RKO (cell line): ENCODE measurements around the gene PSTK.
A peak's percentile ranks its signal among the peaks of the same experiment; 100 is the strongest.

Source experiments
- DNase-seq: peaks from one replicate; pipeline ENCODE4 v3.0.0-alpha.2; 2016; ENCODE audit warnings: low spot score

PSTK gene

DNA sequence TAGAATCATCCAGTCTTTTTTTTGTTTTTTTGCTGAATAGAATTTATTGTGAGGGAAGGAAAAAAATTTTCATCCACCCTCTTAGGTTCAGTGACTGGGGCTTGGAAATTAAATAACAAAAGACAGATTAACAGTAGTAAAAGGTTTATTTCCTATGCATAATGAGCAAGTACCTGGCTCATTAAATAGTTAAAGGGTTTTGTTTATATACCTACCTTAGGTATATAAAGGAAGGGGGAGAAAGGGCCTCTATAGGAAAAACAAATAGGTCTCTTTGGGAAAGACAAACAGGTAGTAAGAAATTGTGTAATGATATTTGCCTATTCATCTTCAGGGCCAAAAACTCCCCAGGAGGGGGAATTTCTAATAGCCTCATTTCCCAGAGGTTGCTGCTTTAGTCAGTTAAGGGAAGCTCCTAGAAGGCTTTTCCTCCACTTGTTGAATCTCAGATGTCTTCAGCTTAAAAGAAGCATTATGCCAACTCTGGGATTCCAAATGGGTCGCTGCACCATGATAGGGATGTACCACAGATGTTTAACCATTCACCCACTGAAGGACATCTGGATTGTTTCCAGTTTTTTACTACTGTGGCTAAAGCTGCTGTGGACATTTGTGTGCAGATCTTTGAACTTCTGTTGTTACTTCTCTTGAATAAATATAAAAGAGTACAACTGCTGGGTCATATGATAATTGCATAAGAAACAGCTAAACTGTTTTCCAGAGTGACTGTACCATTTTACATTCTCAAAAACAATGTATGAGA is 39.9 kb downstream of the PSTK start:
- no peak for DNase-seq

DNA sequence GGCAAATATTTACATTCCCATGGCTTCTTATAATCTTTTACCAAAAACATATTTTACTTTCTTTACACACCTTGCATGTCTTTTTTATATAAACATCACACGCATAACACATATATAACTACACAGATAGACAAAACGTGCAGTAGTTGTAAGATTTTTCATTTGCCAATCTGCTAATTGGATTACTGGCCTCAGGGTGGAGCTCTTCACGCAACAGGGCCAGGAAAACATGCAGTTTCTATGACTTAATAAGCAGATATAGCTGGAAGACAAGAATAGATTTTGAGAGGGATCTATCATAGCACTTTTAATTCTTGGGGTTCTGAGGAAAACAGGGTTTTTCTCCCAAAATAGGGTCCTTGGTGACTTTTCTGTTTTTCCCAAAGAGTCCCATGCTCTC is 41.3 kb downstream of the PSTK start:
- peak; percentile 33 for DNase-seq

GRCh38 chr10:123024540-123024939 is 44.3 kb downstream of the PSTK start:
- no peak for DNase-seq

GRCh38 chr10:123026302-123026701 is 46.1 kb downstream of the PSTK start:
- no peak for DNase-seq

- DNase-seq = no peak
Measured at GRCh38 chr10:123027861-123028260, 47.7 kb downstream of the PSTK start.

DNA sequence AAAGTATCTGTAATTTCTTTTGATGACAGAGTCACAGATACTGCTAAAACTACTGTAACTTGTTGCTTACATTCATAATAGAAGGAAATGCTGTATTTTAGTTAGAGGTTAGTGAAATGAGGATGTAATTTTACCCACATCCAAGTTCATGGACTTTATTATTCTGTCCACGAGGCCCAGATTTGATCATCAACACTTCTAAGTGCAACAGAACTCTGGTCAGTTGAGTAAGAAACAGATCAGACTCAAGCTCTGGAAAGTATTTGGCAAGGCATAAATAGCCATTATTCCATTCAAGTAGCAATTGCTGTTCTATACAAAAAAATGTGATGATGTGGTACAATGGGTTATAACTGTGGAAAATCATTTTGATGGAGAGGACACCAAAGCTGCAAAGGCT is 50.9 kb downstream of the PSTK start:
- no peak for DNase-seq

DNA sequence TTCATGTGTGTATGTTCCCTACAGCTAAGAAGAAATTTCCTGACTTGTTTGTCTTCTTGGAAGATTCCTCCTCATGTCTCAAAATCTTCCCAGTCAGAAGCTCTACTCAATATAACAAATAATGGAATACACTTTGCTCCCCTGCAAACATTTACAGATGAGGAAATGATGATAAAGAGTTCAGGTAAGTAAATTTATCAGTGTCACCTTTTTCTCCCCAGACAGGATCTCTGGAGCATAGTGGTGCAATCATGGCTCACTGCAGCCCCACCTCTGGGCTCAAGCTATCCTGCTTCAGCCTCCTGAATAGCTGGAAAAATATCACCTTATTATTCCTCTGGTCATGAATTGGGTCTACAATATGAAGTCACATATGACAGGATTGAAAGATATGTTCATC is 54.1 kb downstream of the PSTK start:
- no peak for DNase-seq

- no peak for DNase-seq
Measured at GRCh38 chr10:123035467-123036086, 55.4 kb downstream of the PSTK start.

DNA sequence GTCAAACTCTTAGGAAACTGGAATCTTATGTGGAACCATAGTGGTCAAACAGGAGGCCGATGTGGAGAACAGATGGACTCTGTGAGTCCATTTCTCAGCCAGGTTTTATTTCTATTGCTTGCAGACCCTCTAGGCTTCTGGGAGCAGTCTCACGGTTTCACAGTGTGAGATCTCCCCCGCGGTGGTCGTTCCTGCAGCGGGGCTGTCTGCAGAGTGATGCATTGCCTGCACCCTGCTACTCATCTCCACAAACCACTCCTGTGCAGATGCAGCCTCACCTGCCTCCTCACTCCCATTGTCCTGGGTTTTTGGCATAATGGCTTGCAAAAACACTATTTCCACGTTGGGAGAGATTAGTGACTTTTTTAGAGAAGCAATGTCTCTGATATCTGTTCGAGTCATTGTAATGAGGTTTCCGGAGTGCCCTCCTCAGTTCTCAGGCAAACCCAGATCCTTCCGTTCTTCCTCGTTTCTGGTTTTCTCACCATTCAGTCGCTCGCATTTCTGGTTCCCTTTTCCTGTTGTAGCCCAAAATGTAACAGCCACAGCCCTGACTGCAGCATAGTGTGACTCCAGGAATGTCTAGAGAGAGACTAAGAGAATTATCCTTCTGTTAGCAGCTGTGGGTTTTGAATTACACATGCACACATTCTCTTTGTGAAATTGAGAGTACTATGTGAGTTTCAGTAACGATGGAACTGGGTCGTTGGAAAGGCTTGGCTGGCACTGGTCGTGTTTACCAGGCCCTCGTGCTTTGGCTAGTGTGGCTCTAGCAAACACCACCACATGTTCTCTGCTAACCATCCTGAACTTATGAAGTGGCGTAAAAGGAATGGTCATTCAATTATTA is 58.8 kb downstream of the PSTK start:
- DNase-seq = no peak

DNA sequence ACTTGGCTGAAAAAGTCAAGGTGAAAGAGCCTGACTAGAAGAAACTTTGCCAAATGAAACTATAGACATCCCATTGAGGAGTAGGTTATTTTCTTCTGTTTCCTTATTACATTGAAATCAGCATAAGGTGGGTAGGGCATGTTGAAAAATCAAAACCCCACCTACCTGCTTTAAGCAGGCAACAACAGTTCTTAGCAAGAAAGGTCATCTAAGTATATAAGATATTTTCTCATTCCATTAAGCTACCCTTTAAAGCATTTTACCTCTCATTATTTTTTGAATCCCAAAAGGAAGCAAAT is 59.4 kb downstream of the PSTK start:
- DNase-seq = no peak
